ENCODE data around the gene TBC1D8.

The TBC1D8 gene

DNA sequence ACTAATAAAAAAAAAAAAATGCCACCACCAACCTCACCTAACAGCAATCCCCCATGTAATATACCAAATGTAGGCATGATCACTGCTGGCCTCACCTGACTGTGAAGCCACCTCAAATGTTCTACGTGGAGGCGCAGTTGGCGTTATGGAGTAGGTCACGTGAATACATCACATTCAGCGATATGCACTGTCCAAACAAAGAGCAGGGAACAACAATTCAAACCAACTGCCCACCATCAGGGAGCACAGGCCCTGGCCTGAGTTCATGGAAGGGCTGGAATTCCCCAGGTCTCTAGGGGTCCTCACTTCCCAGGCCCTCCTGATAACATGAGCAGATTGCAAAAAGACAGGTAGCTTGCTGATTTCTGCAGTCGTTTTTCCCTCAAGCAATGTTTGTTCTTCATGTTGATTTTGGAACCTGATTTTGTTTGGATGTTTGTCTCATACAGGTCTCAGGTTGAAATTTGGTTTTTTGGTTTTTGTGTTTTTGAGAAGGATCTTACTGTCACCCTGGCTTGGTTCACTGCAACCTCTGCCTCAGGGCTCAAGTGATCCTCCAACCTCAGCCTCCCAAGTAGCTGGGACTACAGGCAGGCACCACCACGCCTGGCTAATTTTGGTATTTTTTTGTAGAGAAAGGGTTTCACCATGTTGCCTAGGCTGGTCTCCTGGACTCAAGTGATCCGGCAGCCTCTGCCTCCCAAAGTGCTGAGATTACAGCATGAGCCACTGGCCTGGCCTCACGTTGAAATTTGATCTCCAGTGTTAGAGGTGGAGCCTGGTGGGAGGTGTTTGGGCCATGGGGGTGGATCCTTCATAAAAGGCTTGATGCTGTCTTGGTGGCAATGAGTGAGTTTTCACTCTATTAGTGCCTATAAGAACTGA lies 15.5 kb downstream of the TBC1D8 start:
- no peak for DNase-seq (ENCODE audit: low spot score)

DNA sequence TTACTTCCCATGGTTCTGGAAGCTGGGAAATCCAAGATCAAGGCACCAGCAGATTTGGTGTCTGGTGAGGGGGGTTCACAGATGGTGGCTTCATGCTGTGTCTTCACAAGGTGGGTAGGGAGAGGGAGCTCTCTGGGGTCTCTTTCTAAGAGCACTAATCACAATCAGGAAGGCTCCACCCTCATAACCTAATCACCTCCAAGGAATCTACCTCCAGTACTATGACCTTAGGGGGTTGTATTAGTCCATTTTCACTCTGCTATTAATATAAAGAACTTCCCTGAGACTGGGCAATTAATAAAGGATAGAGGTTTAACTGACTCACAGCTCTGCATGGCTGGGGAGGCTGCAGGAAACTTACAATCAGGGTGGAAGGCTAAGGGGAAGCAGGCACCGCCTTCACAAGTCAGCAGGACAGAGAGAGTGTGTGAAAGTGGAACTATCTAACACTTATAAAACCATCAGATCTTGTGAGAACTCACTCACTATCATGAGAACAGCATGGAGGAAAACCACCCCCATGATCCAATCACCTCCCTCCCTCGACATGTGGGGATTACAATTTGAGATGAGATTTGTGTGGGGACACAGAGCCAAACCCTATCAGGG lies 17.6 kb downstream of the TBC1D8 start:
- DNase-seq (ENCODE audit: low spot score), result no peak

DNA sequence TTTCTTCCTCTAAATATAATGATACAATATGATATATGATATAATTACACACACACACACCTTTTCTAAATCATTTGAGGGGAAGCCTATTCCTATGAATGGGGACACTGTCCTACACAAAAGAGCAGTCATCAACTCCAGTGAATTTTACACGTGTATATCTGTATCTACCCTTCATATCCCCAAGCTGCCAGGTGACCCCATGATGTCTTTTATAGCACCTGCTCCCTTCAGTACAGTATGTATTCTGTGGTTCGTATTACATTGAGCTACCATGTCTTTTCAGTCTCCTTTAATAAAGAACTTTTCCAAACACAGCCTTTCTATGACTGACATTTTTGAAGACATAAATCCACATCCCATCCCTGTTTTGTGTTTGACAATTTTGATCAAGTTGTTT lies 19.0 kb downstream of the TBC1D8 start:
- no peak for DNase-seq (ENCODE audit: low spot score)

DNA sequence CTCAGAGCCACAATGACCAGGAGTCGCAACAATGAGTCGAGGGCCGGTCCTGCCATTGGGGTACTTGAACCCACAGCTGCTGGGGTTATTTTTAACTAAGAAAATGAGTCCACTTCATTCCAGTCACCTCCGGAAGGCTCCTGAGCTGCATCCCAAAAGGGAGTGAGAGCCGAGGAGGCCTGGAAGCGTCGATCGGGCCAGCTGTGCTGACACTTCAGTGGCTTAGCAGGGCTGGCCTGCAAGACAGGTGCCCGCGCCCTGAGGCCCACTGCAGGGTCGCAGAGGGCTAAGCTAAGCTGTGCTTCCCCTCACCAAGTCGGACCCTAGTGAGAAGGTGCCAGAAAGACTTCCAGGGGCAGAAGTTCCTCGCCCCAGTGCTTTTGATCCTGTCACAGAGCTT lies 21.1 kb downstream of the TBC1D8 start:
- no peak for DNase-seq (ENCODE audit: low spot score)

DNA sequence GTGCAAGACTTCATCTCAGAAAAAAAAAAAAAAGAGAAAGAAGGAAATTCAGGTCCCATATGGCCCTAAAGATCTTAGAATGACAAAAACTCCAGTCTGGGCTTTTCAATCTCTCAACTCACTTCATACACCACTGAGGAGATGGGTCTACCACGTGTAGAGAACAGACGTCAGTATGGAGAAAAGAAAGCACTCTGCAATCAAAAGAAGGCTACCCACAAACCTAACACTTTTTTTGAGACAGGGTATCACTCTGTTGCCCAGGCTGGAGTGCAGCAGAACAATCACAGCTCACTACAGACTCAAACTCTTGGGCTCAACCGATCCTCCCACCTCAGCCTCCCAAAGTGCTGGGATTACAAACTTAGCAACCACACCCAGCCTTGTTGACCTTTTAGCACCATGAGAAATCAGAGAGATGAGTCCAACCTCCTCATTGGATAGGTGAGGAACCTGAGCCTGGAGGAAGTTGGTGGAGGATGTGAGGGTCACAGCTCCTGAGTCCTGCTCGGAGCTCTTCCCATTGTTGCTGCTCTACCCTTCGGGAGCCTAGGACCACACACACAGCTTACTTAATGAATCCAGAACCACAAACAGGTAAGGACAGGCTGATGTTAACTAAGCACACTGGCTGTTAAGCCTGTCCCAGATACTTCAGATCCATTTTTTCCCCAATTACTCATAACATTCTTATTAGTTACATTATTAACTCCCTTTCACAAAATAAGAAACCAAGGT lies 23.7 kb downstream of the TBC1D8 start:
- DNase-seq (ENCODE audit: low spot score), result no peak

DNA sequence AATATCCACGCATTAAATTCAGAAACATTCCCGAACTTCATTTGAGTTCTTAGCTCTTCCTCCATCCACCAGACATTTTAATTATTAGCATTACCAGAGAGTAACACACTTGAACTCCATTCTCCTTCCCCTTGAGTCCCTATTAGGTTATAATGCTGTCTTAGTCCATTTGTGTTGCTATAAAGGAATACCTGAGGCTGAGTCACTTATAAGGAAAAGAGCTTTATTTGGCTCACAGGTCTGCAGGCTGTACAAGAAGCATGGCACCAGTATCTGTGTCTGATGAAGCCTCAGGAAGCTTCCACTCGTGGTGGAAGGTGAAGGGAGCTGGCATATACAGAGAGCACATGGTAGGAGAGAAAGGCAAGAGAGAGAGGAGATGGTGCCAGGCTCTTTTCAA lies 25.4 kb downstream of the TBC1D8 start:
- no peak for DNase-seq (ENCODE audit: low spot score)

DNA sequence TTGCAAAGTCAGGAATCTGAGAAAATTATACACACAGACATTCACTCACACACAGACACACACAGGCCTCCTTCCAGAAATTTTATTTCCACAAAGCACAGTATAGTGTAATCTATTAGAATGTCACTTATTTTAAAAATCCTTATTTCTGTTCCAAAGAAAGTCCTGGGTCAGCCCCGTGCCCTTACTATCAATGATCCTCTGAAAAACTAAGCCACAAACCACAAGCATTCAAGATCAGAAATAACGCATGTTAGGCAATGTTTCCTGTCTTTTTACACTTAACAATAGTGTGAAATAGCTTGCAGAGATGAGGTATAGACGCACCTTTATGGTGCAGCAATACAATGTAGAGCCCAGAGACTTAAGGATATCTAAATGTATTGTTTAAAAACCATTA lies 25.8 kb downstream of the TBC1D8 start:
- no peak for DNase-seq (ENCODE audit: low spot score)

DNA sequence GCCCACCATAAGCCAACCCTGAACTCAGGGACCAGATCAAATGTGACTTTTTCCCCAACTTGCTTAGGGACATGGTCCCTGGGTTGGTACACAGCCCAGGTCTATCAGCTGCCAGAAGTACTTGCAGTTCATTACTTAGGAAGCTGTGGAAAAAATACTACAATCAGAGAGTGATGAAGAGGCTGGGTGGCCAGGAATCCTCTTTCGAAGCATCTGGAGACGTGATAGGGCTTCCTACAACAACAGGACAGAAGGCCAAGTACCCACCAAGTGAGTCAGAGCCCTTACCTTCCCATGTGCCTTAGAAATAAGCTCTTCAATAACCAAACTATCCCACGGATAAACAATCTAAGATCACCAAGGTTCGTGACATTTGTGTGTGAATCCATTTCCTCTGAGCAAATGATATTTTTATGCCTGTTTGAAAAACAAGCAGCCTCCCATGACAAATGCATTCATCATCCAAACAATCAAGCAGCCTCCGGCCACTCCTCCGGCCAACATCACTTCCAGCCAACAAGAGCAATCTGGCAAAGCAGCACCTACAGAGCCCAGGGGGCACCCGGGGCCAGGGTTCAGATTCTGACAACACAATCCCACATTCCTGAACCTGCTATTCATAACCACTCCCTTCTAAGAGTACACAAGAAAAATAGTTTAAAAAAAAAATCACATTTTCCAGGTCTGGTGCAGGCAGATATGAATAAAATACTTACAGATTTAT lies 26.4 kb downstream of the TBC1D8 start:
- no peak for DNase-seq (ENCODE audit: low spot score)

DNA sequence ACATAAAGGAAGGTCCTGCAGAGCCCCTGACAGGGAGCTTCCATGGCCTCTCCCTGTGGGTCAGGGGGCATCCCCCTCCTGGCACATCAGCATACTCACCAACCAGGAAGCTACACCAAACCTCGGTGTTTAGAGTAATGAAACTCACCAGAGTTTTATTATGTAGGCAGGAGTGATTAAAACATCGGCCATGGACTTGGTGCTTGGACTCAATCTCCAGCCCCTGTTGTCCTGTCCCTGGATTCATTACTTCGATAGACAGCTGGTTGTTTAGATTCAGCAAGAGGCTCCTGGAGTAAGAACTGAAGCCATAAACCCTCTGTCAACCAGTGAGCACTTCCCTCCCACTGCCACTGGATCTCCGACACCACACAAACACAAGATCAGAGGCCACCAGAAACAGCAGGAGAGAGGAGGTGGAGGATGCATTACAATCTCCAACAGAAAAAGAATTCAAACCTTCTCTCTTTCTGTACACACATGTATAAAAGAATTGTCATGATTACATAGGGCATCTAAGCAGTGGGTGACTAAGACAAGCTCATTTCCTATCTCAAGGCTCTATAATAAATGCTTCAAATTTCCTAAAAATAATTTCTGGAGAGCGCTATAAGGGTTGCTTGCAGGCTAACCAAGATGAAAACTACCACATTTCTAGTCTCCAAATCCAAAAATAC lies 27.2 kb downstream of the TBC1D8 start:
- no peak for DNase-seq (ENCODE audit: low spot score)

DNA sequence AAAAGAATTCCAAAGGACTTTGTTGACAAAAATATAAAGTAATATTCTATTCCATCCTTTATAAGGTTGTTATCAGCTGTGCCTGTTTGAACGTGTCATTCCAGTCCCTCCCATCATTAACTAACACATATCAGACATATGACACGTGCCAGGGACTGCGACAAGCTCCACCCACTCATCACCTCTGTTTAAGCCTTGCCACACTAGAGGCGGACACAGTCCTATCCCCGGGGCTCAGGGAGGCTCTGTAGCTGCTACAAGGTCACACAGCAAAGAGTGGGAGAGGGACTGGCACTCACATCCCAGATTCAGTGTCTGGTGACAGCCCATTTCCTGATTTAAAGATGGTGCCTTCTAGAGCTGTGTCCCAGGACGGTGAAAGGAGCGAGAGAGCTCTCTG lies 30.0 kb downstream of the TBC1D8 start:
- no peak for DNase-seq (ENCODE audit: low spot score)

DNA sequence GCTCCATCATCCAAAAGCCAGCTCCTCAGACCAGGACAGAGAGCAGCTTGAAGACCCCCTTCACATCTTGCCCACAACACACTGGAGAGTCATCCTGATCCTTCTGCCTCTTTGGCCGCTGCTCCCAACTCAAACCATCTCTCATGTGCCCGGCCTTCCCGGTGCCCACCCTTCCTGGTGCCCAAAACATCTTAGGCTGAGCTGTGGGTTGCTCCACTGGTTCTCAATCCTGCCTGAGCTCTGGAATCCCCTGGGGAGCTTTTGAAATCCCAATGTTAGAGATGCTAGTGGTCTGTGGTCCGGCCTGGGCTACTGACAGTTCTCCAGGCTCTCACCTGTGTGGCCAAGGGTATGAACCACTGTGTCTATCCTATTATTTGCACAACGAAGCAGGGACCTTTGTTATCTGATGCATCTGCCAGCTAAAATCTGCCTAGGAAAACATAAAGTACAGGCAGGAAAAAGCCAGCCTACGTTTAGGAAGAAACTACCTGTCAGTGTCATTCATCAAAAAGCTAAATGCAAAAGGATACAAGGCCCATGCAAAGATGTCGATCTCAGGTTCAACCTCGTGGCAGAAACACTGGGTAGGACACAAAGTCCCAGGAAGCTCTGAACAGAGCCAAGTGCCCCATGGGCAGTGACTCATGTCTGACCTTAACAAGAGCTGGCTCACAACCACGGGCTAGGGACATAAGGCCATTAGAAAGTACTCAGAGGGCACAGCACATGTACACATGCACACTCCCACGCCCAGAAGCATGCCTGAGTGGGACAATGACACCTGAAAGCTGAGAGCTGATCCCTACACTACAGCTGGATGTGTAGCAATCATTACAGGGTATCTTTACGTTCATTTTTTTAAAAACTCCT lies 30.8 kb downstream of the TBC1D8 start:
- DNase-seq (ENCODE audit: low spot score), result no peak

DNA sequence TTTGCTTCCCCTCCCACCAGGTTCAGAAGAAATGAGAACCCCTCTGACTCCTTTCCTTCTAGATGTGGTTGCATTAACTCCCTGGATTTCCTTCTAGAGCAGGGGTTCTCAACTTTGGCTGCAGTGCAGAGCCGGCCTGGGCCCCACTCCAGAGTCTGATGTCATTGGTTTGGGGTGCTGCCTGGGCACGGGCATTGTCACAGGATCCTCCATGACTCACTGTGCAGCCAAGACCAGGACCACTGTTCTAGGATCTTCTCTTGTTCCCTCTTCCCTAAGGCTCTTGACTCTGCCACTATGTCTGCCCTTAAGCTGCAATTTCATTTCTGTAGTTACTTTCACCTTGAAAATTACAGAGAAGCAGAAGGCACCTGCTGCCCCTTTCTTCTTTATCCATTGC lies 31.8 kb downstream of the TBC1D8 start:
- no peak for DNase-seq (ENCODE audit: low spot score)

DNA sequence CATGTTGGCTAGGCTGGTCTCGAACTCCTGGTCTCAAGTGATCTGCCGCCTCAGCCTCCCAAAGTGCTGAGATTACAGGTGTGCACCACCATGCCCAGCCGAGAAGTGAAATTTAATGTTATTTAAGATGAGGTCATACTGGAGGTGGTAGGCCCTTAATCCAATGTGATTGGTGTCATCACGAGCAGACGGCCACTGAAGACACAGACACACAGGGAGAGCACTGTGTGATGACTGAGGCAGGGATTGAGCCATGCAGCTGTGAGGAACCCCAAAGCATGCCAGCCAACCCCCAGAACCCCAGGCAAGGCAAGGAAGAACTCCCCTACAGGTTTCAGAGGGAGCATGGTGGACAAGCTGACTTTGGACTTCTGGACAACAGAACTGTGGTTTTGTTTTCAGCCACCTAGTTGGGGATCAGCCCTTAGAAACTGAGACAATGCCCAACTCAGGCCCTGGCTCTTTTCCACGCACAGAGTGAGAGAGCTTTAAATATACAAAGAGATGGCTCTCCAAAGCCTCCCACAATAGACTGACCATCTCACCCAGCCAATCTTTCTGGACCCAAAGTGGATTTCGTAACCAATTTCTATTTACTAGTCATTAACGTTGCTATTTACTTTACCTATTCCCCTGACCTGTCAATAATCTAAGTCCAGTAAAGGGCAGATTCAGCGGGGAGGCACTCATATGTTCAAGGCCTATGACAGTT lies 34.2 kb downstream of the TBC1D8 start:
- no peak for DNase-seq (ENCODE audit: low spot score)

DNA sequence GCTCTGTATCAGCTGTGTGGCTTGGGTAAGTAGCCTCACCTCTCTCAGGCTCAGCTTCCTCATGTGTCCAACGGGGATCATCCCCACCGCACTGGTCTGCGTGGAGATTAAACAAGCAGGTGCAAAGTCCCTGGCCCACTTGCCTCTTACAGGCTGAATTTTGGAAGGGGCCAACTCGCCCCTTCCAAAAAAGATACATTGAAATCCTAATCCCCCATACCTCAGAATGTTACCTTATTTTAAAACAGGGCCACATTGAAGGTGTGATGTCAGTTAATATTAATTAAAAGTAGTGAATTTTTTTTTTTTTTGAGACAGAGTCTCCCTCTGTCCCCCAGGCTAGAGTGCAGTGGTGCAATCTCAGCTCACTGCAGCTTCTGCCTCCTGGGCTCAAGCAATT lies 34.8 kb downstream of the TBC1D8 start:
- DNase-seq (ENCODE audit: low spot score), result no peak

DNA sequence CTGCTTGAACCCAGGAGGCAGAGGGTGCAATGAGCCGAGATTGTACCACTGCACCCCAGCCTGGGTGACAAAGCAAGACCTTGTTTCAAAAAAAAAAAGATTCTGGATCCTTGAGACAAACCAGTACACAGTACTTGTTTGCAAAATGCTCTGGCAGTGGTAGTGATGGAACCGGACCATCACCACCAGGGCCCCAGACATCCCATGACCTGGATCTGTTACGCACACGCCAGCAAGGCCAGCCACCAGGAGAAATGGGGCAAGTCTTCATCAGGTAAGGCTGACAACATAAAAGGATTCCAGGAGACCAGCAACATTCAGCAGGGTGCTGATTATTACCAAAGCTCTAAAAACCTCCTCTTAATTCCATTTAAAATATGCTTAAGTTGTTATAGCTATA lies 35.5 kb downstream of the TBC1D8 start:
- no peak for DNase-seq (ENCODE audit: low spot score)

DNA sequence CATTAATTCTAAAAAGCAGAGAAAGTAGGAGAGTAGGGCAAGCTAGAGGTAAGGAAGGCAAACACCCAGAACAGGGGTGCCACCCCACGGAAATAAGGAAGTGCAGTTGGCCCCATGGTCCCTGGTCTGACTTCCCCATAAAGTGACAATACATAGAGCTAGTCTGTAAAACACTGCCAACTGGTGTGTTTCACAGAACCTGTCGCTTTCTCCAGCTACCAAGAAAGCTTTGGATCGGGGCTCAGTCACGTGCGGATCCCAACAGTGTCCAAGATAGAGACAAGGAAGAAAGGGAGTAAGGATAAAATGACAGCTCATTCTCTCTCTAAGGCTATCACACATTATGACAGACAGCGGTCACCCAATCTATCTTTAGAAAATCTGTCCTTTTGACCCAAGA lies 36.4 kb downstream of the TBC1D8 start:
- DNase-seq (ENCODE audit: low spot score), result no peak

DNA sequence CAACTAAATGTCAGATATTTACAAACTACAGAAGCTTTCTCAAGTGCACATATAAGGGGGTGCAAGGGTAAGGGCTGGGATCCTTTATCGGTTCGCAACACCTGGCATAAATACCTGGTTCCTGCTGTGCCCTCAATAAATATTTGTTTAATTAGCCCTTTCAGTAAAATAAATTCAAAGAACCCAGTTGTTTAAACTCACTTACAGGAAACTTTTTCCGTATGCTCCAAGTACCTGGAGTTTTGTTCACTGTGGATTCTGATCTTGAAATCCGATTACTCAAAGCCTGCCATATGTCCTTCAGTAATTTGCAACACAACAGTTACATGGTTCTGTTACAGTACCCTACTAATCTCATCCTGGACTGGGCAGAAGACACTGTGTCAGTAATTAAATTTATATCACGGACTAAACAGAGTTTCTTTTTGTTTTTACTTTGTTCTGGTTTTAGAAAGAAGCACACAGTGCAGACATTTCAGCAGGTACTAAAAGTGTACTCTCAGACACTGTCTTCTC lies 36.9 kb downstream of the TBC1D8 start:
- DNase-seq (ENCODE audit: low spot score), result no peak

DNA sequence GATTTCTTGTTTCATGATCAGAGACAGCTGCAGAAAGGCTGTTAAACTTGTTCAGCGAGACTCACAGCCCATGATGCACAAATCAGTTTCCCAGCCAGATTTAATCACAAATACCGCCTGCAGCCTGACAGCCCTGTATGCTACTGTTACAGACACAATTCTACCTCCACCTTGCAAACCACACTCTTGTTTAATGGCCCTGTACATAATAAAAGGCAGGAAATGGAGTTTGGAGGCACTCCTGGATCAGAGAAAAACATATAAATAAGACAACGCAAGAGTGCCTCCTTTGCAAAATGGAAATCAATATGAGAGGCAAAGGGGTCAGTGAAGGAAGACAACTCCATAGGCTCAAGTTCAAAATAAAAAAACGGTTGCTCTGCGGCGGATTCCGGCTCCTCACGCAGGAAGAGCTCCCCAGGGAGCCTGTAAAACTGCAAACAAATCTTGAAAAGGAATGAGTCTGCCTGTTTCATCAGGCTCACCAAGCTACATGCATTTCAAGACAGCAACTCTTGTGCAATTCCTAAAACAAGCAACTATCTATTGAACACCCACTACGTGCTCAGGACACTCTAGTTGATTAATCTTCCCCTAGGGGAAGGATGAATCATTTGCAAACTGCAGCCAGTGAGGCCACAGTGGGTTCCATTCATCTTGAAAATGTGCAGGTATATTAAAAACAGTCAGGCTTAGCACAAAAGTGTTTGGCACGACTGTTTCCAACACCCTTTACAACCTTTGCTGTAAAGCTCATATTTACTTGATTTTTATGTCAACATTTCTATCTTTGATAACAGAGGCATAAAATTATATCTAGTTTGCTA lies 37.5 kb downstream of the TBC1D8 start:
- DNase-seq (ENCODE audit: low spot score), result no peak

DNA sequence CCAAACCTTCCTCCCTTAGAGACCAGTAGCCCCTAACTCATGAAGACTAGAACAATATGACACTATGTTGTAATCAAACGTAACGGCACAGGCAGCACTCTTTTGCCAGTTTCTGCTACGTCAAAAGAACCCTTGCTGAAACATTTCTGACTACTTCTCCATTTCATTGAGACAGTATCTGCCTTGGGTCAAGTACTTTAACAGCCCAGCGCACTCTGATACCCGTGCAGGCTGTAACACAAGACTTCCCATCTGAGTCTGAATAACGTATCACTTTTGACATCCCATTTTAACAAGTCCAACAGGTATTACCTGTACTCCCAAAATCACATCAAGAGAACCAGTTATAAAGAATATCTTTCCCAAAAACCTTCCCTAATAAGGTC lies 38.4 kb downstream of the TBC1D8 start:
- DNase-seq (ENCODE audit: low spot score), result no peak

Data from CD4-positive, alpha-beta T cell treated with Interleukin-15 for 4 hours (primary cell).